SK-N-SH (cell line): ENCODE results near the gene ACTN2. TPM values are rescaled to one million over a fixed set of nuclear protein-coding genes. Genes with fewer than 3 reads are reported as not detected.
"Not testable (repeated sequence)": the region's sequence is repeated elsewhere in the genome, so short reads cannot be mapped to it uniquely, and the experiment has no call there.

Source experiments
- CTCF ChIA-PET: fragments of 300-600, 350-600 bp; formaldehyde crosslinking; extraction: SDS; loops from one replicate; lab custom pipeline; 2021; lab: Yijun Ruan, JAX
- POLR2A ChIA-PET: fragments of 350-600 bp; sonication (Branson Sonifier 250); formaldehyde crosslinking; extraction: SDS; loops from one replicate; lab custom pipeline; 2020; ENCODE audit warnings: antibody characterized with exemption, inconsistent platforms; lab: Yijun Ruan, JAX
- DNase-seq: peaks from one replicate; pipeline ENCODE4 v3.0.0; 2012
- H2AFZ ChIP-seq: fragments of 200-600 bp; sonication (generic); 2 replicates; pipeline ENCODE4 v1.8.1; 2016; ENCODE audit warnings: antibody characterized with exemption, mild to moderate bottlenecking, low read depth
- H3F3A ChIP-seq: fragments of 200-600 bp; sonication (generic); replicated peaks from 2 replicates; pipeline ENCODE3; 2016; ENCODE audit warnings: antibody characterized with exemption, mild to moderate bottlenecking; ENCODE audit not compliant: insufficient read depth
- H3K27ac ChIP-seq, 2 experiments: fragments of 200-500 bp in 1 of 2; fragments of 200-600 bp in 1 of 2; sonication (Bioruptor generic) in 1 of 2; sonication (generic), shearing (Covaris generic) in 1 of 2; 2 replicates each; pipeline versions ENCODE4 v1.5.1 to v1.6.1; 2014 to 2016; ENCODE audit warnings: low read depth in 2 of 2, inconsistent platforms in 1 of 2, low read length in 1 of 2, mild to moderate bottlenecking in 1 of 2, mixed read lengths in 1 of 2
- H3K27me3 ChIP-seq: fragments of 200-600 bp; sonication (generic), shearing (Covaris generic); 2 replicates; pipeline ENCODE4 v1.6.1; 2016; ENCODE audit warnings: mixed run types; ENCODE audit not compliant: insufficient read depth
- H3K36me3 ChIP-seq, 2 experiments: fragments of 200-500 bp in 1 of 2; fragments of 200-600 bp in 1 of 2; sonication (Bioruptor generic) in 1 of 2; sonication (generic) in 1 of 2; replicated peaks in 1 of 2; 2 replicates each; pipeline versions ENCODE3 to v1.5.1; 2014 to 2016; ENCODE audit warnings: low read length in 1 of 2, mild to moderate bottlenecking in 1 of 2; ENCODE audit not compliant: insufficient read depth in 2 of 2, control insufficient read depth in 1 of 2
- H3K4me1 ChIP-seq, 2 experiments: fragments of 200-500 bp in 1 of 2; fragments of 200-600 bp in 1 of 2; sonication (Bioruptor generic) in 1 of 2; sonication (generic), shearing (Covaris generic) in 1 of 2; 2 replicates each; pipeline versions ENCODE4 v1.5.1 to v1.6.1; 2014 to 2016; ENCODE audit warnings: low read depth in 1 of 2, low read length in 1 of 2, mixed run types in 1 of 2; ENCODE audit not compliant: insufficient read depth in 2 of 2, control insufficient read depth in 1 of 2
- H3K4me2 ChIP-seq: fragments of 200-600 bp; sonication (generic), shearing (Covaris generic); 2 replicates; pipeline ENCODE4 v1.6.1; 2017; ENCODE audit warnings: mixed run types
- H3K4me3 ChIP-seq, 2 experiments: fragments of 200-500 bp in 1 of 2; fragments of 200-600 bp in 1 of 2; sonication (Bioruptor generic) in 1 of 2; sonication (generic), shearing (Covaris generic) in 1 of 2; 2 replicates each; pipeline versions ENCODE4 v1.5.1 to v1.8.1; 2014 to 2016; ENCODE audit warnings: low read depth in 2 of 2, inconsistent platforms in 1 of 2, low read length in 1 of 2, mild to moderate bottlenecking in 1 of 2, mixed read lengths in 1 of 2, moderate library complexity in 1 of 2
- H3K79me2 ChIP-seq: fragments of 200-600 bp; sonication (generic); 2 replicates; pipeline ENCODE4 v1.8.1; 2017; ENCODE audit warnings: mild to moderate bottlenecking; ENCODE audit not compliant: insufficient read depth
- H3K9ac ChIP-seq: fragments of 200-600 bp; sonication (generic); 2 replicates; pipeline ENCODE4 v1.6.1; 2017; ENCODE audit warnings: mixed run types
- H3K9me2 ChIP-seq: fragments of 200-600 bp; sonication (generic); 2 replicates; pipeline ENCODE4 v1.6.1; 2017; ENCODE audit warnings: mixed run types
- H3K9me3 ChIP-seq: fragments of 200-600 bp; sonication (generic); 2 replicates; pipeline ENCODE4 v1.6.1; 2017; ENCODE audit warnings: mixed run types, mild to moderate bottlenecking, moderate library complexity
- H4K20me1 ChIP-seq: fragments of 200-600 bp; sonication (generic); 2 replicates; pipeline ENCODE4 v1.6.1; 2017; ENCODE audit warnings: mild to moderate bottlenecking, mixed run types; ENCODE audit not compliant: insufficient read depth
- CHD2 ChIP-seq: fragments of 150-350 bp; IDR thresholded peaks from 2 replicates; pipeline ENCODE4 v1.6.1; 2018; ENCODE audit warnings: low read length; ENCODE audit not compliant: partially characterized antibody
- ELF1 ChIP-seq: IDR thresholded peaks from 2 replicates; pipeline ENCODE4 v1.4.0; 2012
- EP300 ChIP-seq, 2 experiments: IDR thresholded peaks; 2 replicates each; pipeline versions ENCODE4 v1.4.0 to v1.6.1; 2012; ENCODE audit warnings: borderline replicate concordance in 1 of 2, low read depth in 1 of 2, low read length in 1 of 2
- EZH2phosphoT487 ChIP-seq: fragments of 200-600 bp; sonication (generic); IDR thresholded peaks from 2 replicates; pipeline ENCODE4 v1.6.1; 2017; ENCODE audit warnings: low read depth, mixed run types, mild to moderate bottlenecking, antibody characterized with exemption, moderate library complexity, borderline replicate concordance
- FOSL2 ChIP-seq: IDR thresholded peaks from 2 replicates; pipeline ENCODE4 v1.4.0; 2012; ENCODE audit warnings: low read depth, mild to moderate bottlenecking, moderate library complexity, borderline replicate concordance
- FOXM1 ChIP-seq: IDR thresholded peaks from 2 replicates; pipeline ENCODE4 v1.4.0; 2012; ENCODE audit warnings: low read depth, mild to moderate bottlenecking
- JUND ChIP-seq: IDR thresholded peaks from 2 replicates; pipeline ENCODE4 v1.4.0; 2012
- MXI1 ChIP-seq: IDR thresholded peaks from 2 replicates; pipeline ENCODE4 v1.6.1; 2012; ENCODE audit warnings: mild to moderate bottlenecking, low read depth, low read length, improper control_type of control experiment
- NRF1 ChIP-seq: IDR thresholded peaks from 2 replicates; pipeline ENCODE4 v1.6.1; 2012; ENCODE audit warnings: low read depth, mild to moderate bottlenecking, low read length
- RAD21 ChIP-seq: IDR thresholded peaks from 2 replicates; pipeline ENCODE4 v1.6.1; 2012; ENCODE audit warnings: mild to moderate bottlenecking, low read length
- RFX5 ChIP-seq: IDR thresholded peaks from 2 replicates; pipeline ENCODE4 v1.6.1; 2012; ENCODE audit warnings: mild to moderate bottlenecking, improper control_type of control experiment, low read length
- SIN3A ChIP-seq: IDR thresholded peaks from 2 replicates; pipeline ENCODE4 v1.6.1; 2012; ENCODE audit warnings: low read depth, mild to moderate bottlenecking, low read length, moderate library complexity, borderline replicate concordance
- TAF1 ChIP-seq: IDR thresholded peaks from 2 replicates; pipeline ENCODE4 v1.6.1; 2012; ENCODE audit warnings: low read depth, mild to moderate bottlenecking, low read length, moderate library complexity, borderline replicate concordance
- TCF12 ChIP-seq: IDR thresholded peaks from 2 replicates; pipeline ENCODE4 v1.4.0; 2012
- TEAD4 ChIP-seq: IDR thresholded peaks from 2 replicates; pipeline ENCODE4 v1.4.0; 2012; ENCODE audit warnings: mild to moderate bottlenecking, borderline replicate concordance; ENCODE audit not compliant: insufficient read depth
- WGBS: methylation state at CpG from one replicate; pipeline ENCODE4 v1.1.6; 2017; ENCODE audit warnings: low lambda C conversion rate; 5-methylcytosine and 5-hydroxymethylcytosine counted together
- polyA plus RNA-seq, 3 experiments: library from polyadenylated mRNA; depleted of rRNA; stranded (reverse); fragments of >200 nt; gene quantifications; 2 replicates each; pipeline ENCODE4 v1.2.3, GENCODE V29; 2012
- TF ChIP-seq, protein P1 (sequence below): fragments of 150-350 bp; IDR thresholded peaks from 2 replicates; pipeline ENCODE4 v1.6.1; 2016; ENCODE audit warnings: mild to moderate bottlenecking, low read depth, low read length
- TF ChIP-seq, protein P2 (sequence below): IDR thresholded peaks from 2 replicates; pipeline ENCODE4 v1.4.0; 2012; ENCODE audit warnings: low read depth, borderline replicate concordance
- TF ChIP-seq, protein P3 (sequence below): IDR thresholded peaks from 2 replicates; pipeline ENCODE4 v1.4.0; 2012; ENCODE audit warnings: low read depth, borderline replicate concordance

Gene ACTN2
- polyA plus RNA-seq, 1 of the 3 experiments (the other 2 are of a cell fraction), result 0.15 TPM

DNA sequence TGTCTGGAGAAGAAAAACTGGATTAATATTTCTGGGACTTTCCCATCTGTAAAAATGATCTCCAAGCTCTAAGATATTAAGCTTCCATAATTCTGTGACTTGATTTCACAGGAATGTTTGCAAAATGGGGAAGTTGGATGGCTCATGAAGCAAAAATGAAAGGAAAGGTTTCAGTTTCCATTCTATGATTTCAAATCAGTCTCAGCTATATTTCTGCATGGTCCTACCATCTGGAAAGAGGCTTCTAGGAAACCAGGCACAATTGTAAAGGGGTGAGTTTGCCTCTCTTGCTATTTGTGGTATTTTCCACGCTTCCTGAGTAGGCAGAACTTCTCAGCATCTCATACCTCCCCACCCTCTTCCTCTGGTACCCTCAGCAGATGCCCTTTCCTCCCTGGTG, 22.4 kb upstream of the ACTN2 start:
- peak overlapping the region in 1 of 2 experiments; percentile 33; a peak in 2 of 4 replicates for H3K4me3 ChIP-seq
- H3K27me3 ChIP-seq, result no peaks in the 10 kb centered on the region
- peak overlapping the region; percentile 19; the same call in 1 of the 2 replicates for H3K4me2 ChIP-seq
- H2AFZ ChIP-seq, result peak overlapping the region; percentile 57; the same call in 1 of the 2 replicates
- DNase-seq, result no peak
- H3K9me3 ChIP-seq, result no peaks in the 10 kb centered on the region
- H3K4me1 ChIP-seq, result no peaks in the 10 kb centered on the region
- TF ChIP-seq RFX5, result no peak
- peak; percentile 16; the same call in 1 of the 2 replicates for TF ChIP-seq FOSL2
- no peak for TF ChIP-seq EZH2phosphoT487
- TF ChIP-seq JUND, result 0 out of 2 replicates have a peak, but pooled peaks have one; percentile 10
- TF ChIP-seq, all 33 proteins: peak for 2
- Histone ChIP-seq H3K27ac (no peak overlapping the region), H3K9me2 (no peaks in the 10 kb centered on the region), H3F3A (no peaks in the 10 kb centered on the region), H3K79me2 (no peaks in the 10 kb centered on the region), H4K20me1 (no peaks in the 10 kb centered on the region), H3K36me3 (no peaks in the 10 kb centered on the region), H3K9ac (no peak overlapping the region)
- POLR2A ChIA-PET, result no interaction called here
- 19% methylated on average over 1 of the region's 1 CpG for WGBS
- CTCF ChIA-PET, result no interaction called here

DNA sequence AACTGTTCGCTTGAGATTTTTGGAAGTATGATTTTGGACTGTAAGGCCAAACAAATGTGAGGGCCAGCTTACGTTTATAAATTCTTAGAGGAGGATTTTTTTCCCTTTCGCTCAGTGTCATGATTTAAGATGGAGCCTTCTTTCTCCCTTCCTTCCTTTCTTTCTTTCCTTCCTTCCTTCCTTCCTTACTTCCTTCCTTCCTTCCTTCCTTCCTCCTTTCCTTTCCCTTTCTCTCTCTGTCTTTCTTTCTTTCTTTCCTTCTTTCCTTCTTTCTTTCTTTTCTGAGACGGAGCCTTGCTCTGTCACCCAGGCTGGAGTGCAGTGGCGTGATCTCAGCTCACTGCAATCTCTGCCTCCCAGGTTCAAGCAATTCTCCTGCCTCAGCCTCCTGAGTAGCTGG, 17.4 kb upstream of the ACTN2 start:
- DNase-seq, CTCF ChIA-PET, H3K4me2 ChIP-seq, H3K4me1 ChIP-seq, H3F3A ChIP-seq, H3K79me2 ChIP-seq, H3K9me2 ChIP-seq, H3K36me3 ChIP-seq, H3K27me3 ChIP-seq, H3K4me3 ChIP-seq, H2AFZ ChIP-seq, H4K20me1 ChIP-seq, H3K9me3 ChIP-seq, H3K27ac ChIP-seq, H3K9ac ChIP-seq, POLR2A ChIA-PET: not testable (repeated sequence)
- WGBS, result 62% methylated on average over 5 of the region's 5 CpGs

DNA sequence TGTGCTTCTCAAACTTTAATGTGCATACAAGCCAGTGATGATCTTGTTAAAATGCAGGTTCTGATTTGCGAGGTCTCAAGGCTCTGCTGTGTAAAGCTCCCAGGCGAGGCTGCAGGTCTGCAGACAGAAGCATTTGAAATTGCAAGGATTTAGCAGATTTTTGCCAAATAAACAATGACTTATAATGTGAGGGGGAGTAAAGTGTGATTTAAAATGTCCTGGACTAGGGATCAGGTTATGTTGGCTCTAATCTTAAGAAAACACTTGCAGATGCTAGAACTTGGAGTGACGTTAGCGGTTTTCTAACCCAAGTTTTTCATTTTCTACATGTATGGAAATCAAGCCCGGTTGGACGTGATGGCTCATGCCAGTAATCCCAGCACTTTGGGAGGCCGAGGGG, 16.2 kb upstream of the ACTN2 start:
- Histone ChIP-seq H3K27ac (no peak overlapping the region), H3K9me3 (no peaks in the 10 kb centered on the region), H3K79me2 (no peaks in the 10 kb centered on the region), H4K20me1 (no peaks in the 10 kb centered on the region), H3K9me2 (no peaks in the 10 kb centered on the region), H3K4me2 (no peak overlapping the region), H2AFZ (no peak overlapping the region), H3K4me3 (no peak overlapping the region), H3K9ac (no peak overlapping the region), H3F3A (no peaks in the 10 kb centered on the region), H3K27me3 (no peaks in the 10 kb centered on the region), H3K36me3 (no peaks in the 10 kb centered on the region), H3K4me1 (no peaks in the 10 kb centered on the region)
- TF ChIP-seq SIN3A, result no peak
- TF ChIP-seq EP300 (IDR thresholded peaks at IDR 0.05; ENCODE audit: borderline replicate concordance in 1 of 2, low read depth in 1 of 2, low read length in 1 of 2), result no peak
- TF ChIP-seq NRF1, result no peak
- TF ChIP-seq EZH2phosphoT487, result no peak
- TF ChIP-seq MXI1, result no peak
- TF ChIP-seq TCF12, result no peak
- TF ChIP-seq, protein P1, sequence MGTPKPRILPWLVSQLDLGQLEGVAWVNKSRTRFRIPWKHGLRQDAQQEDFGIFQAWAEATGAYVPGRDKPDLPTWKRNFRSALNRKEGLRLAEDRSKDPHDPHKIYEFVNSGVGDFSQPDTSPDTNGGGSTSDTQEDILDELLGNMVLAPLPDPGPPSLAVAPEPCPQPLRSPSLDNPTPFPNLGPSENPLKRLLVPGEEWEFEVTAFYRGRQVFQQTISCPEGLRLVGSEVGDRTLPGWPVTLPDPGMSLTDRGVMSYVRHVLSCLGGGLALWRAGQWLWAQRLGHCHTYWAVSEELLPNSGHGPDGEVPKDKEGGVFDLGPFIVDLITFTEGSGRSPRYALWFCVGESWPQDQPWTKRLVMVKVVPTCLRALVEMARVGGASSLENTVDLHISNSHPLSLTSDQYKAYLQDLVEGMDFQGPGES, result no peak
- no peak for TF ChIP-seq TAF1
- TF ChIP-seq RAD21, result no peak
- TF ChIP-seq TEAD4, result no peak
- TF ChIP-seq FOXM1, result no peak
- TF ChIP-seq, protein P2, sequence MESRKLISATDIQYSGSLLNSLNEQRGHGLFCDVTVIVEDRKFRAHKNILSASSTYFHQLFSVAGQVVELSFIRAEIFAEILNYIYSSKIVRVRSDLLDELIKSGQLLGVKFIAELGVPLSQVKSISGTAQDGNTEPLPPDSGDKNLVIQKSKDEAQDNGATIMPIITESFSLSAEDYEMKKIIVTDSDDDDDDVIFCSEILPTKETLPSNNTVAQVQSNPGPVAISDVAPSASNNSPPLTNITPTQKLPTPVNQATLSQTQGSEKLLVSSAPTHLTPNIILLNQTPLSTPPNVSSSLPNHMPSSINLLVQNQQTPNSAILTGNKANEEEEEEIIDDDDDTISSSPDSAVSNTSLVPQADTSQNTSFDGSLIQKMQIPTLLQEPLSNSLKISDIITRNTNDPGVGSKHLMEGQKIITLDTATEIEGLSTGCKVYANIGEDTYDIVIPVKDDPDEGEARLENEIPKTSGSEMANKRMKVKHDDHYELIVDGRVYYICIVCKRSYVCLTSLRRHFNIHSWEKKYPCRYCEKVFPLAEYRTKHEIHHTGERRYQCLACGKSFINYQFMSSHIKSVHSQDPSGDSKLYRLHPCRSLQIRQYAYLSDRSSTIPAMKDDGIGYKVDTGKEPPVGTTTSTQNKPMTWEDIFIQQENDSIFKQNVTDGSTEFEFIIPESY, result no peak
- no peak for TF ChIP-seq RFX5
- TF ChIP-seq CHD2, result no peak
- TF ChIP-seq ELF1, result no peak
- TF ChIP-seq, protein P3, sequence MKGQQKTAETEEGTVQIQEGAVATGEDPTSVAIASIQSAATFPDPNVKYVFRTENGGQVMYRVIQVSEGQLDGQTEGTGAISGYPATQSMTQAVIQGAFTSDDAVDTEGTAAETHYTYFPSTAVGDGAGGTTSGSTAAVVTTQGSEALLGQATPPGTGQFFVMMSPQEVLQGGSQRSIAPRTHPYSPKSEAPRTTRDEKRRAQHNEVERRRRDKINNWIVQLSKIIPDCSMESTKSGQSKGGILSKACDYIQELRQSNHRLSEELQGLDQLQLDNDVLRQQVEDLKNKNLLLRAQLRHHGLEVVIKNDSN, result no peak
- TF ChIP-seq JUND, result no peak
- 43% methylated on average over 7 of the region's 7 CpGs for WGBS
- no peak for DNase-seq
- ChIA-PET CTCF (no interaction called here), POLR2A (no interaction called here)
